Measurements from ENCODE around the gene CALU.

CALU gene

DNA sequence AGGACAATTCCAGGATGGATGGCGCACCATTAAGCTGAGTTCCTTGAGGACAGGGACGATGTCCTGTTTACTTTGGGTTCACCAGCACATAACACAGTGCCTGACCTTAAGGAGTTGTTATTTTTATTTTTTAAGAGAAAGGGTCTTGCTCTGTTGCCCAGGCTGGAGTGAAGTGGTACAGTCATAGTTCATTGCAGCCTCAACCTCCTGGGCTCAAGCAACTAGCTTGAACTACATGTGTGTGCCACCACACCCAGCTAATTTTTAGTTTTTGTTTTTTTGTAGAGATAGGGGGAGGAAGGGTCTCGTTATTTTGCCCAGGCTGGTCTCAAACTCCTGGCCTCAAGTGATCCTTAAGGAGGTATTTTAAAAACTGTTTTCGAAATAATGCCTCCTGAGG lies 1.7 kb upstream of the CALU start:
- Histone ChIP-seq H3K27me3 (no peaks in the 10 kb centered on the region), H3K4me1 (ENCODE audit: control insufficient read depth in 1 of 2, insufficient read depth in 1 of 2, low read depth in 1 of 2, low read length in 1 of 2) (peaks cover 25 to 39% of the 10 kb centered on the region in 2 experiments), H3K27ac (no peak overlapping the region), H3K36me3 (no peaks in the 10 kb centered on the region), H3K4me3 (ENCODE audit: low read depth in 1 of 2, low read length in 1 of 2) (no peak overlapping the region), H3K9me3 (no peaks in the 10 kb centered on the region)
- TF ChIP-seq CTCF (IDR thresholded peaks at IDR 0.05): no peak

GRCh38 chr7:128737867-128738385 lies 1.2 kb upstream of the CALU start:
- H3K9me3 ChIP-seq: no peaks in the 10 kb centered on the region
- TF ChIP-seq CTCF (IDR thresholded peaks at IDR 0.05): no peak
- no peaks in the 10 kb centered on the region for H3K27me3 ChIP-seq
- no peaks in the 10 kb centered on the region for H3K36me3 ChIP-seq
- H3K27ac ChIP-seq: no peak overlapping the region
- H3K4me1 ChIP-seq (ENCODE audit: control insufficient read depth in 1 of 2, insufficient read depth in 1 of 2, low read depth in 1 of 2, low read length in 1 of 2): peaks cover 25 to 39% of the 10 kb centered on the region in 2 experiments
- no peak overlapping the region for H3K4me3 ChIP-seq (ENCODE audit: low read depth in 1 of 2, low read length in 1 of 2)

GRCh38 chr7:128738570-128739047 lies 550 bp upstream of the CALU start:
- H3K4me3 ChIP-seq (ENCODE audit: low read depth in 1 of 2, low read length in 1 of 2): peak overlapping the region; percentile 83 to 89
- no peaks in the 10 kb centered on the region for H3K9me3 ChIP-seq
- no peaks in the 10 kb centered on the region for H3K27me3 ChIP-seq
- peaks cover 25 to 39% of the 10 kb centered on the region in 2 experiments for H3K4me1 ChIP-seq (ENCODE audit: control insufficient read depth in 1 of 2, insufficient read depth in 1 of 2, low read depth in 1 of 2, low read length in 1 of 2)
- TF ChIP-seq CTCF (IDR thresholded peaks at IDR 0.05): no peak
- peak overlapping the region; percentile 70 for H3K27ac ChIP-seq
- no peaks in the 10 kb centered on the region for H3K36me3 ChIP-seq

GRCh38 chr7:128739990-128740682 lies 977 bp downstream of the CALU start:
- Histone ChIP-seq H3K27ac (peak overlapping the region; percentile 70), H3K4me1 (ENCODE audit: control insufficient read depth in 1 of 2, insufficient read depth in 1 of 2, low read depth in 1 of 2, low read length in 1 of 2) (peaks cover 19 to 34% of the 10 kb centered on the region in 2 experiments), H3K36me3 (no peaks in the 10 kb centered on the region), H3K4me3 (ENCODE audit: low read depth in 1 of 2, low read length in 1 of 2) (peak overlapping the region; percentile 83 to 89), H3K27me3 (no peaks in the 10 kb centered on the region), H3K9me3 (no peaks in the 10 kb centered on the region)
- TF ChIP-seq CTCF (IDR thresholded peaks at IDR 0.05): no peak

GRCh38 chr7:128740996-128741395 lies 1.8 kb downstream of the CALU start:
- Histone ChIP-seq H3K27ac (no peak overlapping the region), H3K36me3 (no peaks in the 10 kb centered on the region), H3K27me3 (no peaks in the 10 kb centered on the region), H3K4me1 (ENCODE audit: control insufficient read depth in 1 of 2, insufficient read depth in 1 of 2, low read depth in 1 of 2, low read length in 1 of 2) (peaks cover 15 to 25% of the 10 kb centered on the region in 2 experiments), H3K9me3 (no peaks in the 10 kb centered on the region), H3K4me3 (ENCODE audit: low read depth in 1 of 2, low read length in 1 of 2) (no peak overlapping the region)
- TF ChIP-seq CTCF (IDR thresholded peaks at IDR 0.05): no peak

Data from neutrophil (primary cell).